Lower lobe of right lung (tissue), 2 donors: ENCODE measurements around the gene FOXJ3. TPM values are rescaled to one million over a fixed set of nuclear protein-coding genes. Genes with fewer than 3 reads are reported as not detected.

Experiments used
- ATAC-seq, 2 donors: fragments of 200-7000 bp; cut with Tn5 transposase; one replicate each; pipeline ENCODE4 v1.9.1; 2020 to 2022; ENCODE audit warnings: mild to moderate bottlenecking in 2 of 2, moderate library complexity in 2 of 2
- DNase-seq: peaks from one replicate; pipeline ENCODE4 v3.0.0-alpha.2; 2020
- H3K27ac ChIP-seq: fragments of 200-600 bp; one replicate; pipeline ENCODE4 v1.8.0; 2022
- H3K27me3 ChIP-seq: fragments of 200-600 bp; one replicate; pipeline ENCODE4 v1.8.0; 2022; ENCODE audit warnings: low read depth
- H3K36me3 ChIP-seq: fragments of 200-600 bp; one replicate; pipeline ENCODE4 v1.8.0; 2022; ENCODE audit warnings: mild to moderate bottlenecking
- H3K4me1 ChIP-seq: fragments of 200-600 bp; one replicate; pipeline ENCODE4 v1.8.0; 2022
- H3K4me3 ChIP-seq: fragments of 200-600 bp; one replicate; pipeline ENCODE4 v1.8.0; 2022; ENCODE audit warnings: mild to moderate bottlenecking
- H3K9me3 ChIP-seq: fragments of 200-600 bp; one replicate; pipeline ENCODE4 v1.8.0; 2022
- intact Hi-C: fragments of 100-400 bp; cut with DNase I; formaldehyde crosslinking; loops from one replicate; pipeline ENCODE4 v1.11.0; 2022
- total RNA-seq: library from RNA; stranded (reverse); fragmentation: NEBNext Ultra II Directional; extraction: Animal tissue kit (Norgen Biotek cat#: 25700); gene quantifications from one replicate; pipeline ENCODE4 v1.2.1, GENCODE V29; 2021
- TF ChIP-seq, protein P1 (sequence below): fragments of 200-600 bp; IDR thresholded peaks from one replicate; pipeline ENCODE4 v1.8.0; 2022; ENCODE audit warnings: antibody characterized with exemption, mild to moderate bottlenecking
- donor health status: DM: no; HTN: yes; CAD: no; lungs with severe emphysema.

The FOXJ3 gene
- total RNA-seq, 1 donor from 2014 or later, result 44.0 TPM

DNA sequence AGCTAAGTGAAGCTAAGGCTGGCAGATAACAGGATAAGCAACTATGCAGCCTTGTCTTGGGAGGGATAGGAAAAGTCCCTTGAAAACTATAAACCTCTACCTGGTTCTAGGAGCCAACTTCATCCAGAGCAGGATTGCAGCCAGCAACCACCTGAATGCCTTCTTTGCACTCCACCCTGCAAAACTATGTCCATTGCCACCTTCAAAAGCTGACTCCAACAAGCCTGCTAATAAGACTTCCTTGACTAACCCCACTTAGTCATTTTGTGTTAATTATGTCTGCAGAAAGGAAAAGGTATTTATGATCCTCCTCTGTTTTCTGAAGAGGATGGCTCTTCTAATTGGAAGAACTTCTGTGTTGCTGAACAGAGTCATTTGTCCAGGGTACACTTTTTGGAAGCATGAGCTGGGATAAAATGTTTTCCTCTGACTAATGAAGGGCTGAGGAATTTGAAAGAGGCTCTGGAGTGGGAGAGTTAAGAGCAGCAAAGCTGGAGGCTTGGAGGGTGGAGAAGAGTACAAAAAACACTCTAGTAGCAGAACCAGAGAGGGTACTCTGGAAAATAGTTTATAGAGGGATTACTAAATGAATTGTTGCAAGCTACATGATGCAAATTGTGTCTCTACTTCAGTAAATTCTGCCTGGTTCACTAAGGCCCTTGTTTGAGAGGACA lies 36.0 kb upstream of the FOXJ3 start:
- intact Hi-C loops, result no loop called here
- no peaks in the 10 kb centered on the region for H3K9me3 ChIP-seq
- no peaks in the 10 kb centered on the region for H3K4me1 ChIP-seq
- DNase-seq (no peak), ATAC-seq (peak; percentile 79 to 87)
- TF ChIP-seq, protein P1, sequence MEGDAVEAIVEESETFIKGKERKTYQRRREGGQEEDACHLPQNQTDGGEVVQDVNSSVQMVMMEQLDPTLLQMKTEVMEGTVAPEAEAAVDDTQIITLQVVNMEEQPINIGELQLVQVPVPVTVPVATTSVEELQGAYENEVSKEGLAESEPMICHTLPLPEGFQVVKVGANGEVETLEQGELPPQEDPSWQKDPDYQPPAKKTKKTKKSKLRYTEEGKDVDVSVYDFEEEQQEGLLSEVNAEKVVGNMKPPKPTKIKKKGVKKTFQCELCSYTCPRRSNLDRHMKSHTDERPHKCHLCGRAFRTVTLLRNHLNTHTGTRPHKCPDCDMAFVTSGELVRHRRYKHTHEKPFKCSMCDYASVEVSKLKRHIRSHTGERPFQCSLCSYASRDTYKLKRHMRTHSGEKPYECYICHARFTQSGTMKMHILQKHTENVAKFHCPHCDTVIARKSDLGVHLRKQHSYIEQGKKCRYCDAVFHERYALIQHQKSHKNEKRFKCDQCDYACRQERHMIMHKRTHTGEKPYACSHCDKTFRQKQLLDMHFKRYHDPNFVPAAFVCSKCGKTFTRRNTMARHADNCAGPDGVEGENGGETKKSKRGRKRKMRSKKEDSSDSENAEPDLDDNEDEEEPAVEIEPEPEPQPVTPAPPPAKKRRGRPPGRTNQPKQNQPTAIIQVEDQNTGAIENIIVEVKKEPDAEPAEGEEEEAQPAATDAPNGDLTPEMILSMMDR, result no peak
- H3K36me3 ChIP-seq, result no peaks in the 10 kb centered on the region
- no peaks in the 10 kb centered on the region for H3K27me3 ChIP-seq
- H3K4me3 ChIP-seq, result no peak overlapping the region
- peak overlapping the region; percentile 58 for H3K27ac ChIP-seq

DNA sequence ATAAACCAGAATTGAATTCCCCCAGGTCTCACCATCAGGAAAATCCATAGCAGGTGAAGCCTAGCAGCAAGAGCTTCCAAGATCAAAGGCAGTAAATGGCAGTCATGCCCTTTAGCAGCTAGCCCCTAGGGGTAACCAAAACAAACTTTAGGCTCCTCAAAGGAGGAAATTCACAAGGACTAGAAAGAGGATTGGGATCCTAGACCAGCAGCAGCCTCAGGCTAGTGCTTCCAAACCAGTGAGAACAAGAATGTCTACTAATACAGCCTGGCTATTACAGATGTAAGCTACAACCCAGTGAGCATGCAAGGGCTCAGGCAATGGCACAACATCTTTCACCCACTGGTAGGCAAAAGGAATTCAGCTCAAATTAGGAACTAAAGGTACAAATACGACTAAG lies 34.4 kb upstream of the FOXJ3 start:
- TF ChIP-seq, protein P1, result no peak
- no peaks in the 10 kb centered on the region for H3K27me3 ChIP-seq
- ATAC-seq (no peak), DNase-seq (no peak)
- no peaks in the 10 kb centered on the region for H3K9me3 ChIP-seq
- no peak overlapping the region for H3K27ac ChIP-seq
- no peak overlapping the region for H3K4me3 ChIP-seq
- no peaks in the 10 kb centered on the region for H3K4me1 ChIP-seq
- intact Hi-C loops, result no loop called here
- H3K36me3 ChIP-seq, result no peaks in the 10 kb centered on the region

DNA sequence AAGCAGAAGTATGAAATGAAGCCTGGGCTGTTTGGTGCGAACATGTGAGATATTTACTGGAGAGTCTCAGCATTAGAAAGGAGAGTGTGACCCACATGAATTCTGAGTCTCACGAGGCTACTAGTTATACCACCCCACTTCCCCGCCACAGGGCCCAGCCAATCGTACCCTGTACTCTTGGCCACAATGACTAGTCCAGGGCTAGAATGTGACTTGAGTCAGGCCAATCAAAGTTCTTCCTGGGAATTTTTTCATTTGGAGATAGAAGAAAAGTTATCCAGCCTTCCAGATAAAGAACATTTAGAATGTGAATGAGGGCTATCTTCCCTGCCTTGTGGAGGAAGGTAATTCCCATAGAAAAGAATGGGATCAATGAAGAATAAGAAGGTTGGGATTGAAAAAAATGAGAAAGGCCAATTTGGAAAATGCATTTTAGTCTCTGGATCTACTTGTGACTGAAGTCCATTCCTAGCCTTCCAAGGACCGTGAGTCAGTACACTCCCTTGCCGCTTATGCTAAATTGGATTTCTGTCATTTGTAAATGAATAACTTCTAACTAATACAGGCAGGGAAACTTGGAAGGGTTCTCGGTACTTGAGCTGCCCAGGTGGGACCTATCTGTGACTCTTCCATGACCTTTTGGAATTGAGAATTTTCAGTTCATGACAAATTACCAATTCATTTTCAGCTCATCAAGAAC lies 33.2 kb upstream of the FOXJ3 start:
- Histone ChIP-seq H3K27ac (peak overlapping the region; percentile 24), H3K4me3 (no peak overlapping the region), H3K4me1 (no peaks in the 10 kb centered on the region), H3K36me3 (no peaks in the 10 kb centered on the region), H3K9me3 (no peaks in the 10 kb centered on the region), H3K27me3 (no peaks in the 10 kb centered on the region)
- DNase-seq (no peak), ATAC-seq (peak; percentile 60 to 85)
- intact Hi-C loops, result no loop called here
- TF ChIP-seq, protein P1, result no peak

DNA sequence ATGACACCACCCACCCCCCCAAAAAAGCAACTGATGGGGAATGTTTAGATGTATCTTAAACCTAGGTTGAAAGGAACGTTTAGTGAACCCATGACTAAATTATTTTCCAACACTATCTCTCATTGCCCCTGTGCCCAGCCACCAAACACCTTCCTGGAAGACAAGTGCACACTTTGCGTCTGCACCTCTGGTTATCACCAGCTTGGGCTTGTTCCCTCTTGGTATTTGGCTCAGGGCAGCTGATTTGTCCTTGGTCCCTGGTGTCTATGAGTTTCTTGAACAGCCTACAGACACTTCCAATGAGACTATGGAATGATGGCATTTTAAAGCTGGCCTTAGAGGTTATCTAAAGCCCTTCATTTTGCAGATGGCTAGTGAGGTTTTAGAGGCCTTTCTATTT lies 30.1 kb upstream of the FOXJ3 start:
- no peak for ATAC-seq
- H3K36me3 ChIP-seq, result no peaks in the 10 kb centered on the region
- intact Hi-C loops, result no loop called here
- H3K27ac ChIP-seq, result no peak overlapping the region
- no peaks in the 10 kb centered on the region for H3K9me3 ChIP-seq
- TF ChIP-seq, protein P1, result no peak
- no peak overlapping the region for H3K4me3 ChIP-seq
- DNase-seq, result no peak
- H3K4me1 ChIP-seq, result no peaks in the 10 kb centered on the region
- H3K27me3 ChIP-seq, result no peaks in the 10 kb centered on the region

DNA sequence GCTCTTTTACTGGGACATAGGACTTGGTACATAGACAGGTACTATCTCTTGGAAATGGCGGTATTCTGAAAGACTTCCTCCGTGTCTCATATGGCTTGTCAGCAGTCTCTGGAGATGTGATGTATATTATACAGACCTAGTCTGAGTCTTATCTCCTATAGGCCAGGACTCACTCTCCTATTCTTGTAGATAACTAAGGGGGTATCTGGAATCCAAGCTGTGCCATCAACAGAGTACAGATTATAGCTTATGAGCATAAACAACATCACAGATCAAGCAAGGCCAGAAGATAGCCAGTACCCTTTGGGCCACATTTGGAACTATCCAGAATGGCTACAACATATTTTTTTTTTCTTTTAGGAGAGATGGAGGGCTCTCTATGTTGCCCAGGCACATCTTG lies 29.5 kb upstream of the FOXJ3 start:
- Histone ChIP-seq H3K4me1 (no peaks in the 10 kb centered on the region), H3K4me3 (no peak overlapping the region), H3K36me3 (no peaks in the 10 kb centered on the region), H3K27ac (no peak overlapping the region), H3K27me3 (no peaks in the 10 kb centered on the region), H3K9me3 (no peaks in the 10 kb centered on the region)
- TF ChIP-seq, protein P1, result no peak
- DNase-seq (no peak), ATAC-seq (no peak)
- intact Hi-C loops, result no loop called here
